Stimulated activated CD4-positive, alpha-beta T cell treated with anti-CD3 and anti-CD28 coated beads, TNF-alpha, amount 100 ng/mL, for 4 hours (primary cell): Measurements from ENCODE around the gene ANP32A.

Source experiments
- DNase-seq, 3 experiments: peaks; one replicate each; pipeline ENCODE4 v3.0.0-alpha.2; 2020; ENCODE audit warnings: low read depth in 3 of 3

The ANP32A gene

GRCh38 chr15:68797599-68798345 lies 22.9 kb downstream of the ANP32A start:
- DNase-seq: no peak

- no peak for DNase-seq
Measured at GRCh38 chr15:68797191-68797590, 23.5 kb downstream of the ANP32A start.

GRCh38 chr15:68796576-68796975 lies 24.1 kb downstream of the ANP32A start:
- DNase-seq: no peak

DNA sequence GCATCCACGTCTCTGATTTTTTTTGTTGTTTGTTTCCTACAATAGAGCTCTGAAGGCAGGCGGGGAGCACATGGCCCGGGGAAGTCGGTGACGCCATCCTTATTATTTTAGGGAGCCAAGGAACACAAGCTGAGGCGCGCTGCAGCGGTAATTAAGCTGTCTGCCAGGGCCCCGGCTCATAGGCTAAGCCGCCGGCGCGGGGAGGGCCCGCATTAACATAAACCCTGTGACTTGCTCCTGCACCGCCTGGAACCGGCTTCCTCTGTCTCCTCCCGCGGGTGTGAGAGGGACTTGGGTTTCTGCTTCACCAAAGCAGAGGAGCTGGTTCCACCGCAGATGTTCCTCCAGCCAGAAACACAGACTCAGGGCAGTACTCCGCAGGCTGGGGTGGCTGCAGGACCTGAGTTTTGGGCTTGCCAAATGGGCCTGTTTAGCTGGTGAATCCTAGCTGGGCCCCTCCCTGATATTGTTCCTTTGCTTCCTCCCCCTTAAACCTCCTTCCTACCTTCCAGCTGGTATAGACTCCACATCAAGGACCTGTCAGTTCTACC lies 25.3 kb downstream of the ANP32A start:
- peak; percentile 14 to 28 (median 21) for DNase-seq

DNA sequence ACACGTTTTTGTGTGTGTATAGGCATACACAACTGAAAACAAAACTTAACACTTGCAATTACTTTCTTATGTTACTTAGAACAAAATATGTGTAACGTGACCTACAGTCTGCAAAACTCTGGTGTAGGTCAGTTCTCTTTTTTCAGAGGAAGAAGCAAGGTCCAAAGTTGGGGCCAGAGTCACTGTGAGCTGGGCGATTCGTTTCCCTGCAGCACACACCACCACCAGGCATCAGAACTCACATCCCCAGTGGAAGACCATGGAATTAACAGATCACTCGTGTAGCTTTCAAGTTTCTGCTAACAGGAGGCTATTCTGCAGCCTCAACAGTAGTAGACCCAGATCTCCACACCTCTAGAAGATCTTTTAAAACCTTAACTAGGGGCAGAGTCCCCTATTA lies 25.8 kb downstream of the ANP32A start:
- no peak for DNase-seq

- no peak for DNase-seq
Measured at GRCh38 chr15:68794307-68794706, 26.4 kb downstream of the ANP32A start.

DNA sequence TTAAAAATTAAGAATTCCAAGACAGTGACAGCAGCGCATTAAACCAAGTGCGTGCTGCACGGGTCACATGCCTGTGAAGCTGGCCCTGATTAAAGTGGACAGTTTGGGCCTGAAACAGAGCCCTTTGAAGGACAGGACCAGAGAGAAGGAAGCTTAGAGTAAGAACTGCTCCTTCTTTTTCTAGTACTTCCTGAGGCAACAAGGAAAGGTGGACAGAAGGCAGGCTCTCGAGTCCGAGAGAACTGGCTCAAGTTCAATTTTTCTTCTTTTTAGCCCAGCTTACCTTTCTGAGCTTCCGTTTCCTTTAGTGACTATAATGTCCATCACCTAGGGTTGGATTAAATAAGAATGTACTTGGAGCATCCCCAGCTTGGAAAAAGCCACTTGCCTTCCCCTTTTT lies 26.9 kb downstream of the ANP32A start:
- DNase-seq: no peak

DNA sequence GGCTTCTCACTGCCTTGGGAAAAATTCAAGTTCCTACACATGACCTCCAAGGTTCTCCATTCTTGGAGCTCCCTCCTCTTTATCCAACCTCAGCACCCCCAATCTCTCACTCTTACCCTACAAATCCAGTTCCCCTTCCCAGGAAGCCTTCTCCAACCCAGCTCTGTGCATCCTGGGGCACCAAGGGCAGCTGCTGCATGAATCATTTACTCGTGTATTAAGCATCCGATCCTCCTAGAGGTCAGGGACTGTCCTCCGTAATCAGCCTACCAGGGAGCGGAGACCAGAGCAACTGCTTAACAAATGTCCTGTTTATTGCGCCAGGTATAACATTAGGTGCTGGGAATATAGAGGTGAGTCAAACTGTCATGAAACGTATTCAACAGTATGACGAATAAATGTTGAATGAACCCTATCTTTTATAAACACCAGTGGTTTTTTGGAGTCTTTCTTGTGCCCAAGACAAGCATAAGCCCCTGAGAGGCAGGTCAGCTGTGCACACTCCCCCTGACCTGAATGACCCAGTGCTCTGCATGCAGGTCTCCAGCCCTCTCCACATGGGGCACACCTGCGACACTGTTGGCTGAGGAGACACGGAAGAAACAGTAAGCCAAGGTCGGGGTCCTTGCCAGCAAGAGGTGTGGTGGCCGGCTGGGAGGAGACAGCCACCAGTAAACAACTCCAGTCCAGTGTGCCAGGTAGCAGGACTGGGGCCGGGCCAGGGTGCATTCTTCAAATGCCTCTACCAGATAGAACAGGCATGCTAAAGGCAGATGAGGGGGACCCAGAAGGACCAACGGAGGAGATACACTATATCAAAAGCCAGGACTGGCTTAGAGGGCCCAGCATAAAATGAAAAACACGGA lies 27.6 kb downstream of the ANP32A start:
- DNase-seq: no peak

- peak in 1 of 3 experiments; percentile 13 for DNase-seq
Measured at GRCh38 chr15:68791431-68792283, 29.0 kb downstream of the ANP32A start.

DNA sequence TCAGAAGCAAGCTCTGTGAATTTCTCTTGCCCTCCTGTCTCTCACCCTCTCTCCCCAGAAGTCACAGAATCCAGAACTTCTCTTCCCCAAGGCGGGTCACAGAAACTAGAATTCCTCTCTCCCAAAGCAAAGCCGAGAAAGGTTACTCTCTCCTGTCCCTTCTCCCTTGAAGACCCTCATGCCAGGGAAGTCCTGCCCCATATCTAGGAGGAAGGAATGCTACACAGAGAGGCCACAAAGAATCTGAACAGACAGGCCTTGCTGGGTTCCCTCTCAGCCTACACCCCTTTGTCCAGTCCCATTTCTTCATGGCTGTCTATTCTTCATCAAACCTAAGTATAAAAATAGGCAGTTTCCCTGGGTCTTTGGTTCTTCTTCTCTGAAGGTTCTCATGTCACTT lies 29.8 kb downstream of the ANP32A start:
- DNase-seq: no peak

DNA sequence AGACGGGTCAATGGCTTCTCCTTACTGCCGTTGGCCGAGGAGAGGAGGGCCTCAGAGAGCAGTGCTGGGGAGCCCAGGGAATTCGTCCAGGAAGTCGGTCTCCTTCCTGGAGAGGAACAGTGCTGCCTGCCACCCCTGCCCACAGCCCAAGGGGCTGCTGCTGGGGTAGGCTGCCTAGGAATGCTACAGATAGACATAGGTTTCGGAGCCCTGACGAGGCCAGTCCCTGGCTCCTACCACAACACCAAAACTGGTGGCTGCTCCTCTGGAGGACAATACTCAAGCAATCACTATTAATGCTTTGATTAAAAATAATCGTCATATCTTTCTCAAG lies 30.5 kb downstream of the ANP32A start:
- DNase-seq: no peak

- DNase-seq: no peak
Measured at GRCh38 chr15:68789534-68790241, 31.0 kb downstream of the ANP32A start.

GRCh38 chr15:68789091-68789490 lies 31.6 kb downstream of the ANP32A start:
- DNase-seq: no peak

DNA sequence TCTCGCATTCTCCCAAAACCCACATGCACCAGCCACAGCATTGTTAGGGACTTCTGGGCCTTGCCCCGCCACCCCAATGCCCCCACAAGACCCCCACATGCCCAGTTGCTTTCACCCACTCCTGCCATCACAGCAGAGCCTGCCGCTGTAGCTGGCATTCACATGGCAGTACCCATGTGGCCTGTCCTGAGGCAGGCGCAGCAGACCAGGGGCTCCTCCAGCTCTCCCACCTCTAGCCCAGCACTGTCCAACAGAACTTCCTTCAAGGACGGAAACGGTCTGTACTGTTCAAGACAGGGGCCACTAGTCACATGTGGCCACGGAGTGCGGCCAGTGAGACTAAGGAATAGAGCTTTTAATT lies 32.5 kb downstream of the ANP32A start:
- DNase-seq: no peak

DNA sequence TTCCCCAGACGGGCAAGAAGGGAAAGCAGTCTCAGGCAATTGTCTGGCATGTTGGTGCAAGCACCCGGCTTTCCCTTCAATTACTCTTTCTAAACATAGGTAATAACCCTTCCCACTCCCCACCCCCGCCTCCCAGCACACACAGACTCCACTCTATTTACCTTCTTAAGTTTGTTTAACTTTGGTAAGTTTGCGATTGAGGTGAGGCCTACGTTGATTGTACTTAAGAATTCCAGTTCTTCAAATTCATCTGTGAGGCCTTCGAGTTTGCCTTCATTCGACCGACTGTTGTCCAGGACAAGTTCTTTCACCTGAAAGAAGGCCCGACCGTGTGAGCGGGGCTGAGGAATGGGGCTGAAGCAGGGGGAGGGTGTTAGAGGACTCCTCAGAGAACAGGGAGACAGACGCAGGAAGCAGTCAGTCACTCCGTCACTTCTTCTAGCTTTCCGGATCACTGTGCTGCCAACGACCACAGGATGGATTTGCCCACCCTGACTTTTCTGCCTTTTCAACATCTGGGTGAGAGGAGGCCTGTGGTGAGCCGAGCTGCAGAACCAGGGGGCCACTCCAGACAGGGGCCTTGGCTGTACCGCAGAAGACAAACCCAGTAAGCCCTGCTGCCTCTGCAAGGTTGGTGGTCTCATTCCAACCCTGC lies 33.0 kb downstream of the ANP32A start:
- no peak for DNase-seq

DNA sequence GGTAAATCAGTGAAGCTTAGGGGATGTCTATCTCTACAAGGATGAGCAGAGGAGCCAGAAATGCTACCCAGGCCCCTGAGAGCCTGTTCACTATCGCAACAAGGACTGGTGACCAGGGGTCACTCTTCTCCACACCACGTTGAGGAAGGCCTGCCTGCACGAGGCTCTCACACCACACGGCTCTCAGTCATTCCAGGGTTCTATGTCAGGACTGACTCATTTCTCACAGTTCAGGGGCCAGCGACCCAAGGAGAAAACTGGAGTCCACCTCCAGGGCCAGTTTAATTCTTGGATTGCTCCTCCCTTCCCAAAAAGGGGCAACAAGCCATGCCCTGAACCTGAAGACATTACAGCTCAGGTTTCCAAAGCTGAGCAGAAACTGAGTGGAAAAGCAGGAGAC lies 33.9 kb downstream of the ANP32A start:
- no peak for DNase-seq

GRCh38 chr15:68785541-68785940 lies 35.2 kb downstream of the ANP32A start:
- DNase-seq: no peak

- no peak for DNase-seq
Measured at GRCh38 chr15:68784206-68784605, 36.5 kb downstream of the ANP32A start.

GRCh38 chr15:68783226-68784058 lies 37.3 kb downstream of the ANP32A start:
- DNase-seq: peak; percentile 44 to 60 (median 46)

DNA sequence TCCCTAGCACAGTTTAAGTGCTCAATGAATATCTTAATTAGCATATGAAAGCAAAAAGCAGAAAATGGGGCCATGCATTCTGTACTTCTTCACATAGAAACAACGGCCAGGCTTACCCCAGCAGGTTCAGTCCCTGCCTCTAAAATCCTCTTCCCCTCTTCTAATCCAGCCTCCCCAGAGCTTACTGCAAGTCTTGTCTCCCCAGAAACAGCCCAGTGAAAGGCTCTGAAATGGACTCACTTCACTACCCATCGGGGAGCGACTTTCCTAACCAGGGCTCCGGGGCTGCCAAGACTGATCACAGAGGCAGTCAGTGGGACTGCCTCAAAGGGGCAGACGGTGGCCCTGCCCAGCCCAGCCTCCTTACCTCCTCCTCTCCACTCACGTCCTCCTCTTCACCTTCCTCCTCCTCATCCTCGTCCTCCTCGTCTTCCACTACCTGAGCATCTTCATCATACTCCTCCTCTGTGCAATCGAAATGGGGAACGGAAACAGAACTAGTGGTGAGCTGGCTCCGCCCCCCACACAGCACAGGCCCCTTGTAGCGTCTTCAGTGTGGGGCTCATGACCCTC lies 38.0 kb downstream of the ANP32A start:
- no peak for DNase-seq
